ENCODE results near the gene SEC24C. TPM values are rescaled to one million over a fixed set of nuclear protein-coding genes. Genes with fewer than 3 reads are reported as not detected.
"Not testable (repeated sequence)": the region's sequence is repeated elsewhere in the genome, so short reads cannot be mapped to it uniquely, and the experiment has no call there.

The SEC24C gene
- total RNA-seq (2014; rRNA removed) (285 and 325 TPM in 2 replicates), Bru-seq, nascent RNA (percentile 99 among the genes with signal in this experiment), BruChase-seq, experiment 1, labeled RNA remaining after a 6-hour chase (percentile 99 among the genes with signal in this experiment), BruChase-seq, experiment 2, labeled RNA remaining after a 2-hour chase (percentile 99 among the genes with signal in this experiment)
- long read RNA-seq, full-length matches to known transcripts = 170 of 2,282 reads
- long read RNA-seq, partial matches to known transcripts = 1,888 of 2,282 reads
- long read RNA-seq, other reads (novel, unspliced or antisense) = 224 of 2,282 reads

- no TSS peak for BruUV-seq (replicated peaks)
- intact Hi-C loops (cut with micrococcal nuclease) = loop anchor here (1.0 to 10.0 kb wide), 6 partner anchors 19 to 329 kb away; partner anchors contain the start of genes ANXA7 and ZSWIM8
Observed at GRCh38 chr10:73743905-73744663, at the start of gene SEC24C. SEC24C (plus strand) TSS chr10:73744372; CDS start chr10:73746833, 2,461 bp downstream.

GRCh38 chr10:73695302-73695701 lies 48.9 kb upstream of the SEC24C start:
- H3K4me3 ChIP-seq (ENCODE audit: low read length); H3K27ac ChIP-seq (ENCODE audit: low read length); H3K4me1 ChIP-seq (ENCODE audit: insufficient read depth, low read length); BruUV-seq (replicated peaks); ATAC-seq; H3K9me3 ChIP-seq (ENCODE audit: low read length); H3K4me2 ChIP-seq (ENCODE audit: low read length); intact Hi-C loops (cut with micrococcal nuclease); H3K36me3 ChIP-seq (ENCODE audit: low read depth, low read length); CTCF ChIA-PET; H2AFZ ChIP-seq (ENCODE audit: low read length); H3K9ac ChIP-seq (ENCODE audit: low read length); H3K27me3 ChIP-seq (ENCODE audit: low read length); H3K79me2 ChIP-seq (ENCODE audit: low read length); H3F3A ChIP-seq (ENCODE audit: low read length, unreplicated experiment); H3K9me2 ChIP-seq (replicated peaks; ENCODE audit: low read length); H4K20me1 ChIP-seq (ENCODE audit: low read length); POLR2A ChIA-PET (ENCODE audit: unreplicated experiment): not testable (repeated sequence)
- DNase-seq = peak; percentile 26

More at GRCh38 chr10:73743905-73744663, at the start of gene SEC24C:
- Histone ChIP-seq H3K36me3 (ENCODE audit: low read depth, low read length) (peaks cover 19% of the 10 kb centered on the region), H3K9ac (ENCODE audit: low read length) (peak within 1 kb of the TSS; percentile 75), H2AFZ (ENCODE audit: low read length) (peak within 1 kb of the TSS; percentile 71), H3K27me3 (ENCODE audit: low read length) (no peaks in the 10 kb centered on the region), H3K4me1 (ENCODE audit: insufficient read depth, low read length) (peaks cover 43% of the 10 kb centered on the region), H3K79me2 (ENCODE audit: low read length) (peaks cover 61% of the 10 kb centered on the region), H3K9me2 (replicated peaks; ENCODE audit: low read length) (no peaks in the 10 kb centered on the region), H3F3A (ENCODE audit: low read length, unreplicated experiment) (peaks cover 16% of the 10 kb centered on the region), H3K27ac (ENCODE audit: low read length) (peak within 1 kb of the TSS; percentile 64), H3K4me3 (ENCODE audit: low read length) (peak within 1 kb of the TSS; percentile 68), H3K9me3 (ENCODE audit: low read length) (no peaks in the 10 kb centered on the region), H4K20me1 (ENCODE audit: low read length) (peaks cover 2% of the 10 kb centered on the region; the same call in 1 of the 2 replicates), H3K4me2 (ENCODE audit: low read length) (peak within 1 kb of the TSS; percentile 79)
- TF ChIP-seq EZH2 (IDR thresholded peaks at IDR 0.05; ENCODE audit: low read length, unreplicated experiment) (no peak), EZH2phosphoT487 (IDR thresholded peaks at IDR 0.05; ENCODE audit: borderline replicate concordance, low read length) (no peak), CTCF (conservative IDR thresholded peaks at IDR 0.05; ENCODE audit: low read depth, low read length) (no peak)
- CTCF ChIA-PET = interaction anchor here (0.5 to 1.5 kb wide), 6 partner anchors 16 to 190 kb away, joined by 3 to 7 read pairs (median 4); no protein-coding TSS in a partner anchor
- POLR2A ChIA-PET (ENCODE audit: unreplicated experiment) = interaction anchor here (0.6 to 1.4 kb wide), 7 partner anchors 13 to 38 kb away, joined by 3 to 24 read pairs (median 5); partner anchors contain the start of gene CHCHD1
- ATAC-seq = peak; percentile 83
- peak; percentile 100 for DNase-seq

GRCh38 chr10:73697675-73698159 lies 46.5 kb upstream of the SEC24C start, which contains the start of gene AGAP5:
AGAP5 (minus strand) TSS chr10:73698109; CDS start chr10:73697755, 354 bp downstream.
- H3K27ac ChIP-seq (ENCODE audit: low read length); H3K36me3 ChIP-seq (ENCODE audit: low read depth, low read length); H4K20me1 ChIP-seq (ENCODE audit: low read length); ATAC-seq; H3K4me1 ChIP-seq (ENCODE audit: insufficient read depth, low read length); H3K79me2 ChIP-seq (ENCODE audit: low read length); H3K4me2 ChIP-seq (ENCODE audit: low read length); H3F3A ChIP-seq (ENCODE audit: low read length, unreplicated experiment); BruUV-seq (replicated peaks); CTCF ChIA-PET; H3K27me3 ChIP-seq (ENCODE audit: low read length); DNase-seq; H3K9me2 ChIP-seq (replicated peaks; ENCODE audit: low read length); POLR2A ChIA-PET (ENCODE audit: unreplicated experiment); H3K9me3 ChIP-seq (ENCODE audit: low read length); H2AFZ ChIP-seq (ENCODE audit: low read length); H3K9ac ChIP-seq (ENCODE audit: low read length); H3K4me3 ChIP-seq (ENCODE audit: low read length); intact Hi-C loops (cut with micrococcal nuclease): not testable (repeated sequence)

DNA sequence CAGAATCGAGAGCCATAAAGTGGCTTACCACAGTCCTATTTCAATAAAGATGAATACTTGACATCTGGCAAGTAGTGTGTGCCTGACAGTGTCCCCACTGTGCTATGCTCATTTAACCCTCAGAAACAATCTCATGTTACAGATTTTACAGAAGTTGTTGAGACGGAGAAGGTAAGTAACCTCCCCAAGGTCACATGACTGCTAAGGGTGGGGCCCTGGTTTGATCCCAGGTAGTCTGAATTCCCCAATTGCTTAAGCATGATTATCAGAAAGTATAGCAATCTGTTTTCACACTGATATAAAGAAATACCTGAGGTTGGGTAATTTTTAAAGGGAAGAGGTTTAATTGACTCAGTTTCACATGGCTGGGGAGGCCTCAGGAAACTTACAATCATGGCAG lies 45.4 kb upstream of the SEC24C start:
- H2AFZ ChIP-seq (ENCODE audit: low read length); H3K4me1 ChIP-seq (ENCODE audit: insufficient read depth, low read length); intact Hi-C loops (cut with micrococcal nuclease); H3K9me3 ChIP-seq (ENCODE audit: low read length); H3K9ac ChIP-seq (ENCODE audit: low read length); H3K4me3 ChIP-seq (ENCODE audit: low read length); H4K20me1 ChIP-seq (ENCODE audit: low read length); H3K4me2 ChIP-seq (ENCODE audit: low read length); DNase-seq; H3K27ac ChIP-seq (ENCODE audit: low read length); H3K9me2 ChIP-seq (replicated peaks; ENCODE audit: low read length); POLR2A ChIA-PET (ENCODE audit: unreplicated experiment); ATAC-seq; H3K27me3 ChIP-seq (ENCODE audit: low read length); CTCF ChIA-PET; H3K36me3 ChIP-seq (ENCODE audit: low read depth, low read length); H3K79me2 ChIP-seq (ENCODE audit: low read length); BruUV-seq (replicated peaks); H3F3A ChIP-seq (ENCODE audit: low read length, unreplicated experiment): not testable (repeated sequence)

DNA sequence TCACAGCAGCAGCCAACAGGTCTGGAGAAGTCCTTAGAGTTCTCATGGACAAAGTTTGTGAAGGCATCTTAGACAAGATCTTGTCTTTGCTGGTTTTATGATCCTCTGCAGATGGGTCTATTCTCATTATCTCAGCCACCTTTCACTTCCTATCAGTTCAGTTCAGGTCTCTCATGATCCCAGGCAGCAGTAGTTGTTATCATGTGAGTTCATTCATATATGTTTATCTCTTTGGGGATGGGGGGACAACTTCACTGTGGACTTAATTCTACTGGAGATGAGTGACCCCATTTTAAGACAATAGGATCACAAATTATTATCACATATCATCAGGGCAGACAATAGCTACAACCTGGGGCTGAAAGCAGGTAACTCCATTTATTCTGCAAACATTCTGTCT lies 40.2 kb upstream of the SEC24C start:
- H3K79me2 ChIP-seq (ENCODE audit: low read length); ATAC-seq; H3K4me2 ChIP-seq (ENCODE audit: low read length); DNase-seq; CTCF ChIA-PET; POLR2A ChIA-PET (ENCODE audit: unreplicated experiment); H4K20me1 ChIP-seq (ENCODE audit: low read length); H2AFZ ChIP-seq (ENCODE audit: low read length); H3K9me3 ChIP-seq (ENCODE audit: low read length); H3K27me3 ChIP-seq (ENCODE audit: low read length); H3K9me2 ChIP-seq (replicated peaks; ENCODE audit: low read length); H3K9ac ChIP-seq (ENCODE audit: low read length); H3K36me3 ChIP-seq (ENCODE audit: low read depth, low read length); intact Hi-C loops (cut with micrococcal nuclease); H3K4me3 ChIP-seq (ENCODE audit: low read length); H3K27ac ChIP-seq (ENCODE audit: low read length); H3F3A ChIP-seq (ENCODE audit: low read length, unreplicated experiment): not testable (repeated sequence)
- peaks cover 25% of the 10 kb centered on the region for H3K4me1 ChIP-seq (ENCODE audit: insufficient read depth, low read length)
- BruUV-seq (replicated peaks) = TSS peak; percentile 2

All from PC-3 (cell line).